Measurements from ENCODE around the gene NAV2. TPM values are rescaled to one million over a fixed set of nuclear protein-coding genes. Genes with fewer than 3 reads are reported as not detected.

The NAV2 gene
- polyA plus RNA-seq, 3 donors = not detected

DNA sequence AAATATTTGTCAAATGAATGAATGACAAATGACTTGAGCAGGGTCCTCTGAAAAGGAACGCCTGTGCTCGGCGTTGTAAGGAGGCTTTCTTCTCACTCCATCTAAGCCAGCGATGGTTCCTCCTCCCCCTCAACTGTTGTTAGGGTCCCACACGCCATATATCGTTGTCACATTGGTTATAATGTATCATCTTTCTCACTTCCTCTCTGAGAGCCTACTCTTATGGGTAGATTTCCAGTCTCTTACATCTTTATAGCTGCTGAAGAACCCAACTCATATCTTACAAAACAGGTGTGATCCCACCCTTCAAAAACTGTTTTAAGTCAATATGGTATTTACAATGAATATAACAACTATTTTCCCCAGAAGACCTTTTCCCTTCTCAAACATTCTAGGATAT is 81.5 kb downstream of the NAV2 start:
- no peaks in the 10 kb centered on the region for H3K9me3 Mint-ChIP-seq
- Histone ChIP-seq H3K36me3 (replicated peaks in 1 of 2; ENCODE audit: control insufficient read depth in 1 of 2, insufficient read depth in 2 of 2, low read length in 2 of 2) (no peaks in the 10 kb centered on the region), H4K20me1 (ENCODE audit: insufficient read depth, low read length) (no peaks in the 10 kb centered on the region), H3K4me3 (replicated peaks in 1 of 3; ENCODE audit: low read depth in 2 of 3, low read length in 3 of 3) (no peak overlapping the region), H2AFZ (ENCODE audit: insufficient read depth, low read depth, low read length, poor library complexity, severe bottlenecking) (no peak overlapping the region), H3K4me1 (ENCODE audit: control insufficient read depth in 1 of 2, insufficient read depth in 2 of 2, low read length in 2 of 2) (no peaks in the 10 kb centered on the region), H3K4me2 (replicated peaks; ENCODE audit: extremely low read depth, low read length, poor library complexity, severe bottlenecking) (no peak overlapping the region), H3K9ac (ENCODE audit: insufficient read depth, low read length, poor library complexity, severe bottlenecking) (no peak overlapping the region), H3K79me2 (ENCODE audit: insufficient read depth, low read length) (no peaks in the 10 kb centered on the region), H3K9me3 (replicated peaks in 1 of 2; ENCODE audit: control insufficient read depth in 1 of 2, insufficient read depth in 1 of 2, low read length in 2 of 2) (no peaks in the 10 kb centered on the region), H3K27ac (ENCODE audit: low read depth in 1 of 2, low read length in 2 of 2) (no peak overlapping the region), H3K27me3 (ENCODE audit: control insufficient read depth in 2 of 2, insufficient read depth in 2 of 2, low read length in 2 of 2) (no peaks in the 10 kb centered on the region)
- no peak overlapping the region for H3K27ac Mint-ChIP-seq
- no peak for DNase-seq
- WGBS (ENCODE audit: insufficient coverage) = no CpG with 5 or more reads among the region's 6 CpGs
- no peak for TF ChIP-seq CTCF (IDR thresholded peaks at IDR 0.05)
- peaks cover 2 to 6% (median 5%) of the 10 kb centered on the region in 3 donors for H3K27me3 Mint-ChIP-seq (ENCODE audit: low read depth in 3 of 3)
- no peaks in the 10 kb centered on the region for H3K36me3 Mint-ChIP-seq
- no peaks in the 10 kb centered on the region for H3K4me1 Mint-ChIP-seq
- H3K4me3 Mint-ChIP-seq = no peak overlapping the region
- intact Hi-C loops (cut with micrococcal nuclease) = no loop called here

DNA sequence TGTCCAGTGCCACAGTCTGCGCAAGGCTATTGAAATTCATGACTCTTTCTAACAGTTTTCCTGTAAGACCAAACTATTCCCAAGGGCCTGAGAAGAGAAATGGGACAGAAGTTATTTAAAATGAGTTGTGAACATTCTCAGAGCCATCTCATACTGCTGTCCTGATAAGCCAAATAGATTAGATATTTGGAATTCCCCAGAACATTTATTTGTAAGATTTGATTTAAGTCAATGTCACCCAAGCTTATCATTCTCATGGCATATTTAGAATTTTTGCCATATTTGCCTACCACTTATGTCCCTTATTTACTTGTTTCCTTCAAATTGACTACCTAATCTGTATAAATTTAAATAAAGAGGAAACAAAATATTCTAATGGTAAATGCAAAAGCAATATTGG is 82.4 kb downstream of the NAV2 start:
- Mint-ChIP-seq H3K4me3 (no peak overlapping the region), H3K9me3 (no peaks in the 10 kb centered on the region), H3K27ac (no peak overlapping the region), H3K4me1 (no peaks in the 10 kb centered on the region), H3K27me3 (ENCODE audit: low read depth in 3 of 3) (peaks cover 2 to 6% (median 5%) of the 10 kb centered on the region in 3 donors), H3K36me3 (no peaks in the 10 kb centered on the region)
- H3K27ac ChIP-seq (ENCODE audit: low read depth in 1 of 2, low read length in 2 of 2) = no peak overlapping the region
- no peaks in the 10 kb centered on the region for H3K9me3 ChIP-seq (replicated peaks in 1 of 2; ENCODE audit: control insufficient read depth in 1 of 2, insufficient read depth in 1 of 2, low read length in 2 of 2)
- no peaks in the 10 kb centered on the region for H3K27me3 ChIP-seq (ENCODE audit: control insufficient read depth in 2 of 2, insufficient read depth in 2 of 2, low read length in 2 of 2)
- no peaks in the 10 kb centered on the region for H3K4me1 ChIP-seq (ENCODE audit: control insufficient read depth in 1 of 2, insufficient read depth in 2 of 2, low read length in 2 of 2)
- no peak for TF ChIP-seq CTCF (IDR thresholded peaks at IDR 0.05)
- H3K9ac ChIP-seq (ENCODE audit: insufficient read depth, low read length, poor library complexity, severe bottlenecking) = no peak overlapping the region
- no peak overlapping the region for H2AFZ ChIP-seq (ENCODE audit: insufficient read depth, low read depth, low read length, poor library complexity, severe bottlenecking)
- intact Hi-C loops (cut with micrococcal nuclease) = no loop called here
- H3K79me2 ChIP-seq (ENCODE audit: insufficient read depth, low read length) = no peaks in the 10 kb centered on the region
- no peaks in the 10 kb centered on the region for H4K20me1 ChIP-seq (ENCODE audit: insufficient read depth, low read length)
- no CpG with 5 or more reads among the region's 1 CpG for WGBS (ENCODE audit: insufficient coverage)
- no peak overlapping the region for H3K4me2 ChIP-seq (replicated peaks; ENCODE audit: extremely low read depth, low read length, poor library complexity, severe bottlenecking)
- no peak for DNase-seq
- no peaks in the 10 kb centered on the region for H3K36me3 ChIP-seq (replicated peaks in 1 of 2; ENCODE audit: control insufficient read depth in 1 of 2, insufficient read depth in 2 of 2, low read length in 2 of 2)
- H3K4me3 ChIP-seq (replicated peaks in 1 of 3; ENCODE audit: low read depth in 2 of 3, low read length in 3 of 3) = no peak overlapping the region

All from CD14-positive monocyte (primary cell).